DMS114 treated with DMSO at 0.1 percent for 48 hours (cell line): ENCODE results near the gene OOSP4A.
A peak's percentile ranks its signal among the peaks of the same experiment; 100 is the strongest.

Source experiments
- DNase-seq: peaks from one replicate; lab custom pipeline; 2025; ENCODE audit not compliant: unreplicated experiment; lab: John Stamatoyannopoulos, UW

Gene OOSP4A

DNA sequence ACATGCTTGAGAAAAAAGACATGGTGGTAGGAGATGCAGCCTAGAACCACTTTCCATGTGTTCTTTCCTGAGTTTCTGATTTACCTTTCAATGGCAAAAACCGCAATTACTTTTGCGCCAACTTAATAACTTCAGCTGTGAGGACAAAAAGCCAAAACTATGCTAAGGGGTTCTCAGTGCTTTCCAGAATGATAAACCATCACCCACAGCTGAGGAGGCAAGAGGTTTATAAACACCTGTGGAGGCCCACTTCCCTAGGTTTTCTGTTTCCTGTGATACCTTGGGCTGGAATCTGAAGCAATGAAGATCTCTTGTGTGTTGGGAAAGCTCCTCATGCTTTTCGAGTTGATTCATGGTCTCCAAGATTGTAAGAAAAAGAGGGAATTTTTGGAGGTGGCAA is at the start of gene OOSP4A:
OOSP4A (plus strand) TSS at position 301 of the 400 bp plus-strand sequence; CDS start at position 301, 0 bp downstream.
- no peak for DNase-seq

- no peak for DNase-seq
Measured at GRCh38 chr11:59918480-59918879, 45.4 kb upstream of the OOSP4A start.

DNA sequence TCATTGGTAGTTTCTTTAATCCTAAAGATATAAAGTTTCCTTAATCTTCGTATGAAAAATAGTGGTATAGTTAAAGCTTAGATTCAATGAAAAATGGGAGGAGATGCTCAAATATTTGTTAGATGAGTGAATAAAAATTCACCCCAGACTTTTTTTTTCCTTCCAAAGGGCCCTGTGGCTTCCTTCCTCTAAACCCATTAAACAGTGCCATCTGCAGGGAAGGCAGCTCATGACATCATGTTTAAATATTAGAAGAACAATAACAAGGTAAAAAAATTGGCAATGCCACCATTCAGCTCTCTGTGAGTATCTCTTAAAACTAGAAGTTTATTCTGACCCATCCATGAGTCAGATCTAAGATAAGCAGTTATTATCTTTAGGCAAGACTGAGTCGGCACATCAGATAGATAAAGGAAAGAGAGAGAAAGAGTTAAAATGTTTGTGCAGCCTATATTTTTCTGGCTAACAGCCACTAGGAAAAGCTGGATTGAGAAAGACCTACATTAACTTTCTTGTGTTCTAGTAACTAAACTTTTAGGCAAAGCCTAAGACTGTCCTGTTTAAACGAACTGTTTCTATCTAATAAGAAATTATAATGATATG is 44.7 kb upstream of the OOSP4A start:
- peak; percentile 12 for DNase-seq

- no peak for DNase-seq
Measured at GRCh38 chr11:59923813-59924212, 40.0 kb upstream of the OOSP4A start.

GRCh38 chr11:59931688-59932087 is 32.1 kb upstream of the OOSP4A start:
- DNase-seq = no peak

- no peak for DNase-seq
Measured at GRCh38 chr11:59938132-59938531, 25.7 kb upstream of the OOSP4A start, which contains the start of gene OOSP1. Gene OOSP1, plus strand, starts transcription at chr11:59938432. Its CDS starts 23 bp downstream, at chr11:59938455.

DNA sequence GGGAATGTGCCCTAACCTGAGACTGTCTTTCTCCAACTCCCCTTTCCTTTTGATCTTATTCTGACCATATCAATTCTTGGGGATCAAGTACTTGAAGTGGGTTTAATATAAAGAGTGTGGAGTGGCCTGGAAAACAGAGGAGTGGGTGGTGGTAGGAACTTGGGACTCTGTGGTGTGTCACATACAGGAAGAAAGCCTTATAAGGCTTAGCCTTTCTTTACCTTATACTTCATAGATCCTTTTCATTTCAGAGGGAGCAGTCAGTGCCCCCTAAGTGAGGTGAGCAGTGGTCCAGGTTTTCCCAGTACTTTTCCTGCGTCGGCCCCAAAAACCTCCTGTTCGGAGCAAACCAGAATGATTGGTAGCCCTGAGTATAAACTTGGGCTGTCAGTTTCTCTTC is 25.1 kb upstream of the OOSP4A start:
- no peak for DNase-seq

DNA sequence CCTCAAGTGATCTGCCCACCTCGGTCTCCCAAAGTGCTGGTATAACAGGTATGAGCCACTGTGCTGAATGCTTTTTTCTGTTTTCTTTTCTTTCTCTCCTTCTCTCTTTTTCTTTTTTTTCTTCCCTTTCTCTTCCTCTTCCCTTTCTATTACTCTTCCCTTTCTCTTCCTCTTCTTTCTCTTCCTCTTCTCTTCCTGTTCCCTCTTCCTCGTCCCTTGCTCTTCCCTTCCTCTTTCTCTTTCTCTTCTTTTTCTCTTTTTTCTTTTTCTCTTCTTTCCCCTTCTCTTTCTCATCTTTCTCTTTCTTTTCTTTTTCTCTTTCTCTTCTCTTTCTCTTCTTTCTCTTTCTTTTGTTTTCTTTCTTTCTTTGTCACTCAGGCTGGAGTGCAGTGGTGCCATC is 24.4 kb upstream of the OOSP4A start:
- DNase-seq = no peak

GRCh38 chr11:59941091-59941490 is 22.7 kb upstream of the OOSP4A start:
- DNase-seq = no peak

DNA sequence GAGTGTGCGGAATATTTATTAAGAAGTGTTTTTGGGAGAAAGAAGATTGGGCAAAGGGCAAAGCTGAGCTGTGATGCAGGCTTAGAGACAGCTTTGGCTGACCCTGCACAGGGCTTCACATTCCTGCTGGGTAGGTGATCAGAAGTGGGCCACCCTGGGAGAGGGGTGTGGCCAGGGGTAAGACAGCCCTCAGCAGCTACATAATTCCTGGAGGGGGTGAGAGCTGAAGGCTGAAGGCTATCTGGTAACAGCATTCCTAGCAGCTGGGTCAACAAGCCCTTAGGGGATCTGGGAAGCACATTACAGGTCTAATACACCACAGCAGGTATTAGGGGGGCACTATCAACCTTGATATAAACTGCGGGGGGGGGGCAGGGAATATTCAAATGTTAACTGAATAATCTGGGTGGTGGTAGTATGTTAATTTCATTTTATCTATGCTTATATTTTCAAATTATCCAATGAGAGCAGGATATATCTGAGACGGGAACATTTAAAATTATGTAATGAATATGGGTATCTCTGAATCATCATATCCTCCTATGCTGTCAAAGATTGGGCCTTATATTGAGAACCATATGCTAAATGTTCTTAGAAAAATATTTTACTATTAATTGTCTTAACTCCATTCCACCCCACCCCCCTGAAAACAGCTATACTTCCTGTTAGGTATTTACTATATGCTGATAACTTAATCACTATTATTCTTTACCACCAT is 19.7 kb upstream of the OOSP4A start:
- no peak for DNase-seq

DNA sequence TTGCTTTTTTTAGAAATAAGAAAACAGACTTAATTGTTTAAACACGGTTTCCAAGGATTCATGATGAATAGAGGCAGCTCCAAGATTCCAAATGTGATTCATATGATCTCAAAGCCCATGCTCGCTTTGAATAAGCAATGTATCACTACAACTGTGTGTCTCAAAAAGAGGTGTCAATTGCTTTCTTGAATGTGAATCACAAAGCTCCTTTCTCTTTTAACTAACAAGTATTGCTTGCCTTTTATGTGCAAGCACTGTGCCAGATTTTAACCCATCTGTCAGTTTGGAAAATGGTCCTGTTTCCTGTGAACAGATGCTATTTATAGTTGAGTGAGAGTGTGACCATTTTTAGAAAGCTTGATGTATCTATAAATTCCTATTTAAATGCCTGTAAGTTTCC is 19.1 kb upstream of the OOSP4A start:
- DNase-seq = no peak

- DNase-seq = no peak
Measured at GRCh38 chr11:59953463-59954218, 10.2 kb upstream of the OOSP4A start.

DNA sequence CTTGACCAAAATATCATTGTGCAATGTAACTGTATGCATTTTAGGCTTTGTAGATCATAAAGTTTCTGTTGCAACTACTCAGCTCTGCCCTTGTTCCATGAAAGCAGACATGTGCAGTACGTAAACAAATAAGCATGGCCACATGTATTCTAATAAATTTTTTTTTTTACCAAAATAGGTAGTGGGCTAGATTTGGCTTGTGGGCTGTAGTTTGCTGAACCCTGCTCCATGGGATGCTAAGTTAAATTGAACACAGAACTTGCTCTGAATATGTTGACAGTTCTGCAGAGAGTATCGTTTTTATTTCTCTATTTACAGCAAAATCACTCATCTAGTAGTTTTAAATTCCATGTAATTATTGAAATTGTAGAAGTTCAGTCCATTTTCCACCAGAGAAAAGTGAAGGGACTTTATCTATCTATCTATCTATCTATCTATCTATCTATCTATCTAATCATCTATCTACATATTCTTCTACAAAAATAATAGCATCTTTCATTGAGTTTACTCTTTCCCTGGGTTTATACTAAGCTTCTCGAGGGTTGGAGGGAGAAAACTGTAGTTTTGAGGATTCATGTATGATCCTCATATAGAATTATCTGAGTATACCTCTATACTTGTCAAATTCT is 9.5 kb upstream of the OOSP4A start:
- no peak for DNase-seq

DNA sequence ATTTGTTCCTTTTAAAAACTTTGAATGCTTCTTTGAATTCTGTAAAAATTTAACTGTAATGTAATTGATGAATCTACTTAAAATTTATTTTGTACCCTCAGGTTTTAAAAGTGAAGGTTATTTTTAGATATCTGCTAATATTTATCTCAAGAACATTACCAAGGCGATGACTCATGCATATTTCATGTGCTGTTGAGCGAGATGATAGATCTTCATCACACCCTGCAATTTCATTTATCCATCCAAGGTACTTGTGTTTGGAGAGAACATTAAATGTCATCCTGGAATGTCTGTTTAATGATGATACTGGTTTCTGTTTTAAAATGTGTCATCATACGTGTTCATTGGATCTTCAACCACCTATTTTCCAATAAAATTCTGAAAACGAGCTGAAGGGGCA is 6.7 kb upstream of the OOSP4A start:
- no peak for DNase-seq

DNA sequence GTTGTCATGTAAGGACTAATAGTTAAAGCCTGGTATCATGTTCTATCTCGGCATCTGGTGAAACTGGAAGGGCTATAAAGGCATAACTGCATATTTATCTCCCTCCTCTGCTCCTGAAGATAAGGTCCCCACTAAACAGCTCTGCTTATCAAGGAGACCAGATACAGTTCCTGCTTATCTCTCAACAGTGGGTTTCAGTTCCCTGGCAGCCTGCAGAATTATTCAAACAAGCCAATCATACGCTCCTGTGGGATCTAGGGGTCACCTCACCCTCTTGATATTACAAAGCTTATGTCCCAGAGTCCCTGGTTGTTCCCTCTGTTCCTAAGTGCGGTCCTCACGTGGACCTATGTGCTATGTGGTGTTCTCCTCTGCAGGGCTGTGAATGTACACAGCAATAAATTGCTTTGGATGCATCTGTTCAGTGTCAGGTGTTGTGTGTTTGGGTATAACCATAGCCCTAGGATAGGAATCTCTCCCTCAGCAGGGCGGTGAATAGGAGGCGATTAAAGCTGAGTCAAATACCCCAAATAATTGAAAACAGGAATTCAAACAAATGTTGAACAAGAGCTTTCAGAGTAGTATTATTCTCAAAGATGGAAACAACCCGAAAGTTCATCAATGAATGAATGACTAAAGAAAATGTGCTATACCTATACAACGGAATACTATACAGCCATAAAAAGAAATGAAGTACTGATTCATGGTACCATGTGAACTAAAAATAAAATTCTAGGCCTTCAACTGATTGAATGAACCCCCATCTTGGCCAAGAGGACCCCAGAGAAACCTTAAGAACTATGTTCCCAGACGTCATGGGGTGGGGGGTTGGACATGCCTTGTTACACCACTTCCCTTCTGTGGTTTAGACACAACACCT is 3.1 kb upstream of the OOSP4A start:
- DNase-seq = no peak

DNA sequence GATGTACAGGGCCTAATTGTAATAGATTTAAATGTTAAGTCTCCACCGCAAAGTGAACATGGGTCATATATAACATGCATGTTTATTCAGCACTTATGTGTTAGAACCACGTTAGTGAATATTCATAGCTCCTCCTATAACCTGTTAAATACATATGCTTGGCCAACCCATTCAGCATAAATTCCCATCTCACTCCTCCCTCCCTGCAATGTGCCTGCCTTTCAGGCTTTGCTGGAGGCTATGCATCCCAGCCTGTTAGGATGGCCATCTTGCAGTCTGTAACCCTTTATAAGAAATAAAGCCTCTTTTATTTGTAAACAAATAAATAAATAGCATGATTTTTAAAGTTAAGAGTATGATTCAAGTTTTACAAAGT is 1.7 kb upstream of the OOSP4A start:
- no peak for DNase-seq

DNA sequence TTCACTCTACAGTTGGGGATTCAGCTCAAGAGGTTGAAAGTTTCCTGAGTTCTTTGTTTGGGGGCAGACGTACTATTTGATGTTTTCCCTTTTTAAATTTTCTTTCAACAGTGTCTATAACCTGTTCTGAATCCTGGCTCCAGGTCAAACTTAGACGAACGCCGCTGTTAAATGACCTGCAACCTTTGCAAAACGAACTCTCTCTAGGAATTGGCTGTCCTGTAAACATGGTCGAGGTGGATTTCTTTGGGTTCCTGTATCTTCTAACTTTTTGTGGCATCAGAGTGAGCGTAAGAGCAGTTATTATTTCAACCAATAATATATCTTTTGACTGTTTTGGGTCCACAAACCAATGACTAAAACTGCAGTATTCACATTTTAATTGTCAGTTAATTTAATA is 1.6 kb downstream of the OOSP4A start:
- DNase-seq = no peak

DNA sequence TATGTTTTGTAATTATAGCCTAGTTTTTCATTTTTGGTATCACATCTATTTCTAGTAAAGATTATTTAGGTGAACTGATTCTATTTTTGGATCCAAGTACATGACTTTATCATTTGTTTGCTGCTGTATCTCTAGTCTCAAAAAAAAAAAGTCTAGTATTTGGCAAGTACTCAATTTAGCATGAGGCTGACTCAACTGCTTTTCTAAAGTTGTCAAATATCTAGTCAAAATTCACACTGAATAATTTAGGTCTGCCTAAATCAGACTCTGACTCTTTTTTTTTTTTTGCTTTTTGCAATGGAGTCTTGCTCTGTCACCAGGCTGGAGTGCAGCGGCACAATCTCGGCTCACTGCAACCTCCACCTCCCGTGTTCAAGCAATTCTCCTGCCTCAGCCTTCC is 2.4 kb downstream of the OOSP4A start:
- no peak for DNase-seq

GRCh38 chr11:59967677-59968394 is 4.0 kb downstream of the OOSP4A start:
- no peak for DNase-seq

- DNase-seq = no peak
Measured at GRCh38 chr11:59968395-59968783, 4.6 kb downstream of the OOSP4A start.
